NB4 (cell line): ENCODE results near the gene UNC119B.

Source experiments
- DNase-seq: peaks from one replicate; pipeline ENCODE4 v3.0.0; 2010; ENCODE audit warnings: low read depth
- H3K4me3 ChIP-seq: one replicate; pipeline ENCODE4 v1.5.1; 2011; ENCODE audit warnings: mild to moderate bottlenecking, low read depth, low read length, moderate library complexity
- CTCF ChIP-seq: IDR thresholded peaks from one replicate; pipeline ENCODE4 v1.5.1; 2012; ENCODE audit warnings: low read depth, low read length
- MAX ChIP-seq: IDR thresholded peaks from 2 replicates; pipeline ENCODE4 v1.6.1; 2011; ENCODE audit warnings: low read depth, low read length
- MYC ChIP-seq: IDR thresholded peaks from 2 replicates; pipeline ENCODE4 v1.6.1; 2011; ENCODE audit warnings: low read depth, low read length
- POLR2A ChIP-seq: IDR thresholded peaks from 2 replicates; pipeline ENCODE4 v1.6.1; 2011; ENCODE audit warnings: mild to moderate bottlenecking; ENCODE audit not compliant: insufficient read length; ENCODE audit errors: extremely low read depth

The UNC119B gene

GRCh38 chr12:120758798-120759590 is 48.7 kb downstream of the UNC119B start:
- no peak for TF ChIP-seq MAX
- TF ChIP-seq MYC: no peak
- TF ChIP-seq POLR2A: no peak
- no peak for TF ChIP-seq CTCF
- DNase-seq: peak; percentile 65
- H3K4me3 ChIP-seq: no peak overlapping the region

DNA sequence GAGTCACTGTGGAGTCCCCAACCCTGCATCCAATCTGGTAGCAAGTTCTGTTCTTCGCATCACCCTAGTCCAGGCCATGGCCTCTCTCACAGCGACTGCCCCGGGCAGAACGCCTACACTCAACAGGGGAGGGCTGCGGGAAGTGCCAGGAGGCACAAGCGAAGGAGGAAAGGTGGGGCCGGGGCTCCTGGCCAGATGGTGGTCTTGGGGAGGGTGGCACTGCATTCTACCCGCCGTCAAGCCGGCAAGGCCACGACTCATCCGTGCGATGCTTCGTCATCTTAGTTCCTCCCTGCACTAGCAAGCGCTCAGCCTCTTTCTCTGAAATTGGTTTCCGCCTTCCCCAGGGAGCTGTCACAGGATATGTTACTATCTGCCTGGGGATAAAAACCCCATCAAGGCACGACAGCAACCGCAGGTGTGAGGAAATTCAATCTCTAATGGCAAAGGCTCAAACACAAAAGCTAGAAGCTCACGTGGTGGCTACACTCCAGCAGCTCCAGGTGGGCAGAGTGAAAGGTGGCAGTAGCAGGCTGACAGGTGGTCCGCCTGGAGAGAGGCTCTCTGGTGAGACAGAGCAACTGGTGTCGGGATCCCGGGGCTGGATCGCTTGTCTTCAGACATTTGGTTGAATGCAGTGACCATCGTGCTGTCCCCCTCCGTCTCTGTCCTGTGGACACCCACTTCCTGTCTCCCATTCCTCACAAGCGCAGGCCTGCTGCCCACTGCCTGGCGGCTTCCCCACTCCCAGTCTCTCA is 49.5 kb downstream of the UNC119B start:
- peak; percentile 95 for DNase-seq
- no peak for TF ChIP-seq POLR2A
- TF ChIP-seq CTCF: no peak
- peak; percentile 37; the same call in 1 of the 2 replicates for TF ChIP-seq MYC
- peak; percentile 51 for TF ChIP-seq MAX
- H3K4me3 ChIP-seq: no peak overlapping the region

DNA sequence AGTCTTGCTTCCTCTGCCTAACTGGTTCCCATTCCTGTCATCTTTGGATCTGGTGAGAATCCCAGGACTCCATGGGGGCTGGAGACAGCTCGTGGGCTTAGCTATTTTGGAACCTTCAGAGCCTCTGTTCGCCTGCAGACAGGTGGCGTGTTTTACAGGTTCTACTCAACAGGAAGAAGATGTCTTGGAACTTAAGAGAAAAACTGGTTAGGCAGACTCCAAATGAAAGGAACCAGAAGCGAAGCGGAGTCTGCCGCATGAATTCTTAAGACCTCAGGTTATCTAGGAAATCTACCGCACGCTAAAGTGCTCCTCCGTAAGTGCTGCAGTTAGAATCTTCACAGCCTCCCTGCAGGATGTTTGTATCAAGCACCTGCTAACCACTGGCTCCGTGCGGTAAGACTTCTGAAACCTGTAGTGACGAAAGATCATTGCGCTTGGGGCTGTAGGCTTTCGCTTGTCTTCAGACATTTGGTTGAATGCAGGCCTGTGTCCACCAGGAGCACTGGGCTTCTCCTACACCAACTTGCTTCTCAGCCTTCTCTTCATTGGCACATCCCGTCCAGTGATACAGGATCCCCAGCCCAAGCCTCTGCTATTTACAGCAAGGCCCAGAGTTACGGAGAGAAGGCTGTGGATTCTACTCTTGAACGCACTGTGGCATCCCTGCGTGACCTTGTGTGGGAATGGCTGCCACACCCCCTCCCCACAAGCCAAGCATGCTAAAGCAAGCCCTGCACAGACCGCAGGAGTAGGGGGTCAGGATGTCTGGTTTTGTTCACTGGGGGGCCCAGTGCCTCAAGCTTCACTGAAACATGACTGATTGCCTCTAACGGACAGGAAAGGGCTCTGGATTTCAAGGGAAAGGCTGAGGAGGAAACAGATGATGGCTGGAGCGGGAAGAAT is 50.3 kb downstream of the UNC119B start:
- TF ChIP-seq CTCF: no peak
- no peak for TF ChIP-seq MAX
- no peak for TF ChIP-seq MYC
- no peak for TF ChIP-seq POLR2A
- no peak overlapping the region for H3K4me3 ChIP-seq
- no peak for DNase-seq

- no peak for DNase-seq
- H3K4me3 ChIP-seq: no peak overlapping the region
- TF ChIP-seq MAX: no peak
- TF ChIP-seq CTCF: no peak
- TF ChIP-seq MYC: no peak
- TF ChIP-seq POLR2A: no peak
Measured at GRCh38 chr12:120761519-120761934, 51.3 kb downstream of the UNC119B start.

DNA sequence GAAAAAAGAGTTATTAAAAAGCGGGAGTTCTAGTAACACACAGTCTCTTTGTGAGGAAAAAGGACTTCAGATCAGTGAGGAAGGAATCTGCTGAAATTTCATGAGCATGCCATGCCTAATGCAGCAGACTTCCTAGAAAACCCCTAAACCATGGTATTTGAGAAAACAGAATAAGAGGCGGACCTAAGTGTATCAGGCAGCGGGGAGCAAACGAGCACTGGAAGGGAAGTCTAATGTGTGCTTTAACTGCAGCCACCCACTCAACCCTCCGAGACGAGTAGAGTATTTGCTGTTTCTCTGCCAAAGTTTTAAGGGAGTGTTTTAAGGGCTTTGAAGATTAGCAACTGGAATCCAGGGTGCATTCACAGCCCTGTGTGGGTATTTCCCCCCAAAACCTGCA is 51.8 kb downstream of the UNC119B start:
- no peak for DNase-seq
- TF ChIP-seq MYC (no peak), MAX (no peak), CTCF (no peak), POLR2A (no peak)

More for the DNA sequence above, 51.8 kb downstream of the UNC119B start:
- H3K4me3 ChIP-seq: no peak overlapping the region
